ENCODE results near the gene SLAMF1.
"Not testable (repeated sequence)": the region's sequence is repeated elsewhere in the genome, so short reads cannot be mapped to it uniquely, and the experiment has no call there.

SLAMF1 gene

GRCh38 chr1:160646711-160647328 is at the start of gene SLAMF1:
Gene SLAMF1, minus strand, starts transcription at chr1:160647044. Its CDS starts 99 bp downstream, at chr1:160646945.
- no peak for DNase-seq (ENCODE audit: low read depth)
- no peak for TF ChIP-seq CTCF (IDR thresholded peaks at IDR 0.05; ENCODE audit: low read depth, low read length, missing control alignments)
- H3K4me3 ChIP-seq (ENCODE audit: low read depth, low read length): no peak within 1 kb of the TSS
- in situ Hi-C loops (cut with HindIII; ENCODE audit: low sequenced_read_pairs): no loop called here

GRCh38 chr1:160692390-160692789 is 45.5 kb upstream of the SLAMF1 start:
- DNase-seq (ENCODE audit: low read depth); H3K4me3 ChIP-seq (ENCODE audit: low read depth, low read length); in situ Hi-C loops (cut with HindIII; ENCODE audit: low sequenced_read_pairs): not testable (repeated sequence)

GRCh38 chr1:160685266-160685665 is 38.4 kb upstream of the SLAMF1 start:
- no peak for TF ChIP-seq CTCF (IDR thresholded peaks at IDR 0.05; ENCODE audit: low read depth, low read length, missing control alignments)
- DNase-seq (ENCODE audit: low read depth): no peak
- in situ Hi-C loops (cut with HindIII; ENCODE audit: low sequenced_read_pairs): no loop called here
- no peak overlapping the region for H3K4me3 ChIP-seq (ENCODE audit: low read depth, low read length)

- H3K4me3 ChIP-seq (ENCODE audit: low read depth, low read length): no peak overlapping the region
- in situ Hi-C loops (cut with HindIII; ENCODE audit: low sequenced_read_pairs): no loop called here
- DNase-seq (ENCODE audit: low read depth): no peak
- no peak for TF ChIP-seq CTCF (IDR thresholded peaks at IDR 0.05; ENCODE audit: low read depth, low read length, missing control alignments)
Observed at GRCh38 chr1:160682983-160683865, 36.4 kb upstream of the SLAMF1 start.

- no peak for DNase-seq (ENCODE audit: low read depth)
- no peak for TF ChIP-seq CTCF (IDR thresholded peaks at IDR 0.05; ENCODE audit: low read depth, low read length, missing control alignments)
- H3K4me3 ChIP-seq (ENCODE audit: low read depth, low read length): no peak overlapping the region
- in situ Hi-C loops (cut with HindIII; ENCODE audit: low sequenced_read_pairs): no loop called here
Observed at GRCh38 chr1:160681891-160682140, 35.0 kb upstream of the SLAMF1 start.

- H3K4me3 ChIP-seq (ENCODE audit: low read depth, low read length): no peak overlapping the region
- peak; percentile 14 for TF ChIP-seq CTCF (IDR thresholded peaks at IDR 0.05; ENCODE audit: low read depth, low read length, missing control alignments)
- in situ Hi-C loops (cut with HindIII; ENCODE audit: low sequenced_read_pairs): no loop called here
- no peak for DNase-seq (ENCODE audit: low read depth)
Observed at GRCh38 chr1:160681066-160681890, 34.4 kb upstream of the SLAMF1 start.

Measured in astrocyte of the cerebellum (primary cell).